HepG2 (cell line): ENCODE data around the gene GLIPR1L1. TPM values are rescaled to one million over a fixed set of nuclear protein-coding genes. Genes with fewer than 3 reads are reported as not detected.
A peak's percentile ranks its signal among the peaks of the same experiment; 100 is the strongest.

ENCODE experiments used
- ATAC-seq: fragments of 200-7000 bp; cut with Tn5 transposase; 3 replicates; pipeline ENCODE4 v1.9.1; 2020; ENCODE audit warnings: mild to moderate bottlenecking, moderate library complexity
- BruUV-seq: library from RNA; stranded (reverse); fragments of 400-500 nt; replicated peaks from 2 replicates; lab custom pipeline; 2021; lab: Mats Ljungman, UMichigan
- CTCF ChIA-PET: fragments of 300-600 bp; formaldehyde crosslinking; extraction: SDS; loops from one replicate; lab custom pipeline; 2021; ENCODE audit warnings: low total read pairs, inconsistent platforms, low intra/inter-chr PET ratio; lab: Yijun Ruan, JAX
- POLR2A ChIA-PET: fragments of 350-600 bp; sonication (Branson Sonifier 250); formaldehyde crosslinking; loops from one replicate; lab custom pipeline; 2020; ENCODE audit warnings: antibody characterized with exemption, inconsistent platforms; lab: Yijun Ruan, JAX
- DNase-seq: peaks from one replicate; pipeline ENCODE4 v3.0.0-alpha.2; 2015; ENCODE audit warnings: low spot score
- FAIRE-seq: peaks from 3 replicates; lab custom pipeline; 2011; peaks lifted over from hg19 to GRCh38; lab: Jason Lieb, UNC
- H2AFZ ChIP-seq: one replicate; pipeline ENCODE4 v1.6.1; 2011; ENCODE audit warnings: low read length, inconsistent platforms
- H3K27ac ChIP-seq: fragments of 300-600 bp; 3 replicates; pipeline ENCODE4 v1.8.0; 2011; ENCODE audit warnings: mixed run types, mild to moderate bottlenecking, mixed read lengths, low read length, inconsistent platforms; ENCODE audit not compliant: insufficient read depth; ENCODE audit errors: extremely low read length
- H3K27me3 ChIP-seq, 2 experiments: fragments of 200-600 bp in 1 of 2; 2 replicates in 1 of 2; 3 replicates in 1 of 2; pipeline versions ENCODE4 v1.6.0 to v1.8.0; 2011; ENCODE audit warnings: low read length in 2 of 2, mild to moderate bottlenecking in 2 of 2, moderate library complexity in 2 of 2, inconsistent platforms in 1 of 2; ENCODE audit not compliant: insufficient read depth in 2 of 2, control insufficient read depth in 1 of 2
- H3K36me3 ChIP-seq, 2 experiments: fragments of 200-600 bp in 1 of 2; replicated peaks in 1 of 2; 2 replicates in 1 of 2; 3 replicates in 1 of 2; pipeline versions ENCODE4 v1.5.1 to v1.8.0; 2011; ENCODE audit warnings: low read length in 2 of 2, inconsistent platforms in 1 of 2; ENCODE audit not compliant: insufficient read depth in 2 of 2, control insufficient read depth in 1 of 2
- H3K4me1 ChIP-seq: 2 replicates; pipeline ENCODE4 v1.5.1; 2012; ENCODE audit warnings: low read length, inconsistent platforms; ENCODE audit not compliant: insufficient read depth
- H3K4me2 ChIP-seq: 2 replicates; pipeline ENCODE4 v1.6.0; 2011; ENCODE audit warnings: low read depth, low read length, inconsistent platforms
- H3K4me3 ChIP-seq, 3 experiments: fragments of 200-600 bp in 1 of 3; sonication (generic), shearing (Covaris generic) in 1 of 3; replicated peaks in 1 of 3; 2 replicates each; pipeline ENCODE4 v1.5.1; 2011 to 2016; ENCODE audit warnings: low read length in 3 of 3, inconsistent platforms in 2 of 3, low read depth in 2 of 3, mild to moderate bottlenecking in 2 of 3, control low read depth in 1 of 3, mixed read lengths in 1 of 3; ENCODE audit not compliant: insufficient read depth in 1 of 3
- H3K79me2 ChIP-seq: one replicate; pipeline ENCODE4 v1.6.1; 2011; ENCODE audit warnings: low read length, inconsistent platforms; ENCODE audit not compliant: insufficient read depth
- H3K9ac ChIP-seq: 2 replicates; pipeline ENCODE4 v1.6.0; 2011; ENCODE audit warnings: mild to moderate bottlenecking, low read depth, low read length, inconsistent platforms; ENCODE audit not compliant: insufficient read depth
- H3K9me3 ChIP-seq: 2 replicates; pipeline ENCODE4 v1.5.1; 2012; ENCODE audit warnings: mild to moderate bottlenecking, low read length
- H4K20me1 ChIP-seq: 2 replicates; pipeline ENCODE4 v1.6.0; 2011; ENCODE audit warnings: inconsistent platforms, mild to moderate bottlenecking, low read length, moderate library complexity; ENCODE audit not compliant: insufficient read depth
- CEBPB ChIP-seq: IDR thresholded peaks from 2 replicates; pipeline ENCODE4 v1.6.1; 2011; ENCODE audit warnings: low read depth, low read length, improper control_type of control experiment, borderline replicate concordance
- HNF1A ChIP-seq, 2 experiments: sonication (generic) in 1 of 2; formaldehyde crosslinking in 1 of 2; IDR thresholded peaks; 2 replicates each; pipeline versions ENCODE4 v1.4.0 to v1.6.1; 2016 to 2020; ENCODE audit warnings: borderline replicate concordance in 1 of 2, low read depth in 1 of 2, mild to moderate bottlenecking in 1 of 2, missing genetic modification reagents in 1 of 2
- PCBP1 ChIP-seq: fragments of 200-400 bp; formaldehyde crosslinking; IDR thresholded peaks from 2 replicates; pipeline ENCODE4 v1.6.1; 2017; ENCODE audit warnings: mild to moderate bottlenecking, low read depth, low read length, borderline replicate concordance
- STAG1 ChIP-seq: sonication (generic); formaldehyde crosslinking; IDR thresholded peaks from 2 replicates; pipeline ENCODE4 v1.4.0; 2020; ENCODE audit warnings: missing genetic modification reagents
- THAP11 ChIP-seq: IDR thresholded peaks from 2 replicates; pipeline ENCODE4 v1.6.1; 2016; ENCODE audit warnings: missing biosample characterization, missing genetic modification reagents
- WGBS: methylation state at CpG from one replicate; pipeline ENCODE4 v1.1.6; 2017; ENCODE audit warnings: low lambda C conversion rate; 5-methylcytosine and 5-hydroxymethylcytosine counted together
- in situ Hi-C: cut with HindIII; loops from 2 replicates; pipeline ENCODE4 v1.10.0; 2017; ENCODE audit warnings: low pct_unique_long_range_greater_than_20kb; ENCODE audit not compliant: extremely low pct_ligation_motif_present
- intact Hi-C: fragments of 100-400 bp; cut with micrococcal nuclease; formaldehyde crosslinking; loops from one replicate; pipeline ENCODE4 v1.10.0; 2022; ENCODE audit not compliant: unreplicated experiment
- polyA plus RNA-seq, 8 experiments: library from polyadenylated mRNA; depleted of rRNA in 3 of 8; stranded (reverse) in 7 of 8; unstranded in 1 of 8; fragments of >200 nt; fragmentation: Illumina TruSeq in 4 of 8; extraction: Trizol in 4 of 8; gene quantifications; 2 replicates each; pipeline versions ENCODE4 v1.2.1 to v1.2.3, GENCODE V29; 2011 to 2016; ENCODE audit warnings: low read depth in 4 of 8, missing spikeins in 1 of 8, mixed read lengths in 1 of 8; ENCODE audit not compliant: insufficient read depth in 1 of 8
- total RNA-seq, 5 experiments: library from RNA; depleted of rRNA; stranded (reverse); fragments of >200 nt; fragmentation: Illumina TruSeq; extraction: Trizol; gene quantifications; 2 replicates each; pipeline ENCODE4 v1.2.3, GENCODE V29; 2016; ENCODE audit warnings: low read depth in 1 of 5

Gene GLIPR1L1
- total and polyA plus RNA-seq, 2 of the 13 experiments (the other 11 are each of a cell fraction or from before 2014, with no cell fraction given), result not detected

GRCh38 chr12:75289753-75290152, 44.7 kb upstream of the GLIPR1L1 start:
- no peak overlapping the region for H3K27ac ChIP-seq
- H3K4me1 ChIP-seq, result no peaks in the 10 kb centered on the region
- POLR2A ChIA-PET, result no interaction called here
- H3K4me2 ChIP-seq, result no peak overlapping the region
- H4K20me1 ChIP-seq, result no peaks in the 10 kb centered on the region; the same call in 1 of the 2 replicates
- no peaks in the 10 kb centered on the region for H3K9me3 ChIP-seq
- no peaks in the 10 kb centered on the region for H3K36me3 ChIP-seq
- ATAC-seq, result no peak
- no peak for DNase-seq
- no peaks in the 10 kb centered on the region for H3K27me3 ChIP-seq
- intact Hi-C loops, result loop anchor here (1.0 kb wide), 1 partner anchor 486 kb away; no protein-coding TSS in a partner anchor
- no peak for FAIRE-seq
- 38% methylated on average over 1 of the region's 1 CpG for WGBS
- no TSS peak for BruUV-seq
- no peak overlapping the region for H3K4me3 ChIP-seq
- TF ChIP-seq PCBP1 (no peak), STAG1 (peak; percentile 35; the same call in 1 of the 2 replicates)
- H3K9ac ChIP-seq, result no peak overlapping the region
- no peak overlapping the region for H2AFZ ChIP-seq
- CTCF ChIA-PET, result no interaction called here
- in situ Hi-C loops, result no loop called here
- H3K79me2 ChIP-seq, result no peaks in the 10 kb centered on the region

- BruUV-seq, result no TSS peak
- no peak overlapping the region for H2AFZ ChIP-seq
- H3K9ac ChIP-seq, result no peak overlapping the region
- H3K4me1 ChIP-seq, result no peaks in the 10 kb centered on the region
- ChIA-PET POLR2A (no interaction called here), CTCF (no interaction called here)
- no peaks in the 10 kb centered on the region; the same call in 1 of the 2 replicates for H4K20me1 ChIP-seq
- no peak overlapping the region for H3K4me3 ChIP-seq
- no peak overlapping the region for H3K4me2 ChIP-seq
- no peaks in the 10 kb centered on the region for H3K79me2 ChIP-seq
- WGBS, result 3% methylated on average over 1 of the region's 1 CpG
- no peaks in the 10 kb centered on the region for H3K27me3 ChIP-seq
- in situ Hi-C loops (no loop called here), intact Hi-C loops (no loop called here)
- ATAC-seq (no peak), FAIRE-seq (no peak), DNase-seq (no peak)
- H3K9me3 ChIP-seq, result no peaks in the 10 kb centered on the region
- no peaks in the 10 kb centered on the region for H3K36me3 ChIP-seq
- TF ChIP-seq HNF1A (IDR thresholded peaks at IDR 0.05; ENCODE audit: low read depth) (no peak), HNF1A (CRISPR knock-in tag; IDR thresholded peaks at IDR 0.05; ENCODE audit: borderline replicate concordance) (no peak), CEBPB (peak; percentile 63), THAP11 (CRISPR knock-in tag) (no peak)
- H3K27ac ChIP-seq, result no peak overlapping the region
These were observed 43.5 kb upstream of the GLIPR1L1 start for GRCh38 chr12:75291014-75291413.
